ENCODE data around the gene MDH1B. TPM values are rescaled to one million over a fixed set of nuclear protein-coding genes. Genes with fewer than 3 reads are reported as not detected.

The MDH1B gene
- 0.28 and 0.72 TPM in 2 replicates for total RNA-seq

DNA sequence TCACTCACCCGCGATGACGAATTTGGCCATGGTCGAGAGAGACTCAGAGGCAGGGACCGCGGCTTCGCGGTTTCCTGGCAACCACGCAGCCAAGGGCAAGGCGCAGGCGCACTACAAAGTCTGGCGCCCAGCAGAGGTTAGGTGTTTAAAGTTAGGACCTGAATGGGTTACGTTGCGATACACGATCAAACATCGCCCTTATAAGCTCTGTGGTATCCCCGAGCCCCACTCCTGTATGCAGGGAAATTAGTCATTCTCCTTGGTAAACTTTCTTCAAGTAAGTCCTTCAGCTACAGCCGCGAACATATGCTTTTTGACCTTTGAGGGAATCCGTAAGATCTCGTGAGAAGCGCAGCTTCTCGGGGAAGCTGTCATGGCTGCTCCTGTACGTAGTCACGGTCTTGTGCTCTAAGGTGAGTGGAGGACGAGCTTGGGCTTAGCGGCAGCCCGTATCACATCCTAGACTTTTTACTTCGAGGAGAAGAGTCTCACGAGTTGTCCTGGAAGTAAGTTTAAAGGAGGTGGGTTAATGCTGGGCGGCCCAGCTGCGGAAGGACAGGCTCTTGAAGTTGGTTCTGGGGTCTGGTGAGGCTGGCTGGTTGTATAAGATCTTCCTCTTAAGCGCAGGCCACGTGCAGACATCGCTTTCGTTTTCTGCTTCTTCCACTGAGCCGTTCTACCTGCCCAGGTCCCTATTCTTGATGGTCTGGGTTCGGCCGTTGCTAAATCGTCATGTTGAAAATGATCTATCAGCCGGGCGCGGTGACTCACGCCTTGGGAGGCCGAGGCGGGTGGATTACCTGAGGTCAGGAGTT lies at the start of gene MDH1B, which contains the start of gene FASTKD2:
TSS of gene MDH1B (minus strand) at position 87 of the 815 bp plus-strand sequence. CDS start at position 30, 57 bp downstream.
TSS of gene FASTKD2 (plus strand) at position 365 of the 815 bp plus-strand sequence. CDS start 1,088 bp downstream, outside the sequence.

DNA sequence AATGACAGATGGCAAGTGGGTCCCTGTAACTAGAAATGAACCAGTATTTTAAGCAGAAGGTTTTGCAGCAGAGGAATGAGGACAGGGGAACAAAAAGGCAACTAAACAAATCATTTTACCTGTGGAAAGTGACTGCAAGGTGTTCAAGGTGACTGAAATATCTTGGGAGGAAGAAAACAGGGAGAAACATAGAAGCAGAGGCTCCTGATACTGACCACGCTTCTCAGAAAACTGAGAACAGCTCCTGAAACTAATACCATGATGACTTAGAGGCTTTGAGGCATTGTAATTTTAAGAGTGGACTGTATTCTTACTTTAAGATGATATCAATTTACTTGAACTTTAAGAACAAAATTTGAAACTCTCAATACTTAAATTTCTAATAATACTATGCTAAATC lies 46.8 kb downstream of the MDH1B start, which contains the start of gene DYTN:
TSS of gene DYTN (minus strand) at position 101 of the 400 bp plus-strand sequence. CDS start 117 bp downstream, outside the sequence.

Other genes starting within 250 kb of the MDH1B start
- gene FAM237A, start 122.8 kb downstream of the MDH1B start, total RNA-seq = not detected in 2 replicates
- gene DYTN, start 46.9 kb downstream of the MDH1B start, total RNA-seq = not detected in 2 replicates
- 41.6 and 43.5 TPM in 2 replicates for gene FASTKD2, start 278 bp upstream of the MDH1B start, total RNA-seq
- not detected in 2 replicates for gene CPO, start 174.2 kb upstream of the MDH1B start, total RNA-seq